ENCODE results near the gene RBPJ.
A peak's percentile ranks its signal among the peaks of the same experiment; 100 is the strongest.
"Not testable (repeated sequence)": the region's sequence is repeated elsewhere in the genome, so short reads cannot be mapped to it uniquely, and the experiment has no call there.

Gene RBPJ

DNA sequence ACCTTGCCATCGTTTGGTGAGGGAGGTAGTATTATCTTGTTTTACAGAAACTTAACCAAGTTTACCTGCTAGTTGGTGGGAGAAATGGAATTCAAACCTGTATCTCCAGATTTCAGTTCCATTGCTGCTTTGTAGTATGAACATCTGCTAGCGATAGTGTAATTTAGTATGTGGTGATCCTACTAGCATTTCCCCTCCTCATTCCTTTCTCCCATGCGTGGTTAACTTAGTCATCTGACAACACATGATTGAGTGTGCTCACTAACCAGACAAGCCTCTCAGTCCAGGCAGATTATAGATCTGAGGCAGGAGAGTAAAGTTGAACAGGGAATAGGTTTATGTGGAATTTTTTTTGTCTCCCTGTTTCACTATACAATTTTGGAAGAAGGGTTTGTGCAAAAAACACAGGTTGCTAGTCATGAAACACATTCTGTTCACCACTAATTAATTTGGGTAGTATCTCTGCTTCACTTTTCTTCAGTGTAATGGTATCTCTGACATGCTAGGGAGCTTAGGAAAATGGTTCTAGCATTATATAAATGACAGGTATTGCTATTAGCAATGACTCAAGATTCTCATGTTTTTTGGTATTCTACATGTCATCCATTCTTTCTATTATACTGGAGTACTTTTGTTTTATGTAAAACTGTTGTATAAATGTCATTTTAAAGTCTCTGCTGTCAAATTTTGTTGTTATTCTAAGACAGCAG is 21.7 kb downstream of the RBPJ start:
- no peak for DNase-seq (ENCODE audit: low spot score)

DNA sequence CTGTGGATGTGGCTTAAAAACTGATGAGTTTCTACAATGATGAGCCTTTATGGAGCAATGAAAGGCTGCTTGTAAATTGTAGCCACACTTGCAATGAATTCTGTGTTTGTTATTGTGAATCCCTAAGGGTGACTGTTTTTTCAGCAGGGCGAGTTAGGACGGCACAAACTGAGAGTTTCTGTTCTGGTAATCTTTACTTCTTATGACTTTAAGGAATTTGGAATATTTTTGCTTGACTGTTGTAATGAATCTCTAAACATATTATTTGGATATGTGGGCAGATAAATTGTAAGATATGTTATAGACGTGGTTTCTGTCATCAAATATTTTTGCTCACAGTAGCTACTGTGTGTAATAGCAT is 22.2 kb downstream of the RBPJ start:
- no peak for DNase-seq (ENCODE audit: low spot score)

DNA sequence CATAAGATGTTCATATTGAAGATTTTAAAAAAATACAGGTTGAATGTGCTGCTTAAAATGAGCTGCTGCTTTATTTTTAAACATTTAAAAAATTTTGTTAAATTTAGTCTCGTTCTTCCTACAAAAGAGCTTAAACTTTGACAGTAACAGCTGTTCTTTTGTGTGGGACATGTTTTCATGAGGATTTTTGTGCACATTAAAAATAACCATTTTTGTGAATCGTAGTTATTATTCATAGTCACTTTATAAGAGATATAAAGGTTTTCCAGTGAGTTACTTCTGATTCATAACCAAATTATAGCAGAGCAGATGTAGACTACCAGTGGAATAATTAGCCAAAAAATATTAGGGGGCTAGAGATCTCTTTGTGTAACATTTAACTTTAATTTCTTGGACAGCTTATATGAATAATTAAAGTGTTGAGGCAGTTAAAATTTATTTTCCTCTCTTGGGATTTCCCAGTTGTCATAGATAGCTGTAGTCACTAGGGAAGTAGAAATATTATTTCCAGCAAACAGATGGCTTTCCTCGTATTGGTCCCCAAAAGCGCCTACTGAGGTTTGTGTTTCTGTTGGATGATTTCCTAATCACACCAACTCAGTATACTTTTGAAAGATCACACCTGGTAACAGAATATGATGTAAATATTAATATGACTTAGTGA is 24.2 kb downstream of the RBPJ start:
- DNase-seq (ENCODE audit: low spot score): no peak

DNA sequence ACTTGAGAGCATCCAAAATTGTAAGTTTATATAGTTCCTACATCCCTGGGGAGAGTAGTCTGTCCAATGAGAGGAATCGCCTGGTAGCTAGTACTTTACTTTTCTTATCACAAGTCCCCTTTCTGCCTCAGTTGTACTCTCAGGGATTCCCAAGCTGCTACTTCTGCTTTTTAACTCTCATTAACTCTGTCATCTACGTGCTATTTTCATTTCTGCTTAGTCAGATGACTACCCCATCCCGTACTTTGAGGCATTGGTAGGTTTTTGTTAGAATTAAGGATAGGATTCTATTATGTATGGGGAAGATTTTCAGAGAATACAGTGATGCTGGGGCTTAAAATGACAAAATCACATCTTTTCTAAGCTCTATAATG is 24.7 kb downstream of the RBPJ start:
- DNase-seq (ENCODE audit: low spot score): no peak

DNA sequence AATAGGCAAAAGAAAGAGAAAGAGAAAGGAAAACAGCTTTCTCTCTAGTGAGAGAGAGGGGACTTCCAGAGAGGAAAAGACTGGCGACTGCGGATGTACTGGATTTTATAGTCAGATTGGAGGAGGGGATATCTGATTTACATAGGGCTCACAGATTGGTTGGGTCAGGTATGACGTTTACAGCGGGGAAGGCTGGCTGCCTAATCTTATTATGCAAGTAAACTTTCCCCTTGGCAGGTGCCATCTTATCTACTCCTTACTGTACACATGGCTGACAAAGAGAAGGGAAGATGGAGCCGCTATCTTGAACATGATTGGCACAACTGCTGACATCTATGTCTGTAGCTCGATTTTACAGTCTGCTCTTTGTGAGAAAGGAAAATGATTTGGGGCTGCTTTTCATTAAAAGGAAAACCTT is 25.4 kb downstream of the RBPJ start:
- DNase-seq (ENCODE audit: low spot score): no peak

DNA sequence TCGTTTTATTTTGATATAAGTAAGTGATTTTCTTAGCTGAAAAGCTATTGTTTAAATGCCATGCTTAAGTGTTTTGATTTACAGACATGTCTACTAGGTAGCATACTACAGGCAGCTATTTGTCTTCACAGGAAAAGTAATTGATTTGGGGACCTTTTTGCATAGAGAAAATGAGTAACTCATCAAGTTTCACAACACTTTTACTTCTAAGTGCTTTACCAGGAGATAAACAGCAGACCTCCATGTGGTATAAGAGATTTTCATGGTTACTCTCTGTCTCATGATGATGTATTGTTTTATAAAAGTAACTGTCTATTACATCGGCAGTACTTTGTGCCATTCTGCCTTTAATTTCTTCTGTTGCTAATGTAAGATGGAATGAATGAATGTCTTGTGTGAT is 28.7 kb downstream of the RBPJ start:
- no peak for DNase-seq (ENCODE audit: low spot score)

DNA sequence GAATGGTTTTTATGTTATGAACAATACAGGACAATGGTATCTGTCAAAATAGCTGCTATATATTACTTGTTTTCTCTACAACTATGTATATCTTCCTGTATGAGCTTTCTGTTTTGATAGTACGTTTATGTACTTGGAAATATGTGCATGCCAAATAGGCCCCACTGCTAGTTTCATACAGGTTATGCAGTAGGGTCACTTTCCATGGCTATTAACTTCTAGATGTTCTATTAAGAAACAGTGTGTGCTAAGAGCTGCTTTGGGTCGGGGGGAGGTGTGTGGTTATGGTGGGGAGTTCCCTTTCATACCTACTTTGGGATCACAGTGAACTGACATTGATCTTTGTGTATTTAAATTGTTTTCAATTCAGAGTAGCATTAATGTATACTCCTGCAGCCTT is 30.9 kb downstream of the RBPJ start:
- DNase-seq (ENCODE audit: low spot score): no peak

DNA sequence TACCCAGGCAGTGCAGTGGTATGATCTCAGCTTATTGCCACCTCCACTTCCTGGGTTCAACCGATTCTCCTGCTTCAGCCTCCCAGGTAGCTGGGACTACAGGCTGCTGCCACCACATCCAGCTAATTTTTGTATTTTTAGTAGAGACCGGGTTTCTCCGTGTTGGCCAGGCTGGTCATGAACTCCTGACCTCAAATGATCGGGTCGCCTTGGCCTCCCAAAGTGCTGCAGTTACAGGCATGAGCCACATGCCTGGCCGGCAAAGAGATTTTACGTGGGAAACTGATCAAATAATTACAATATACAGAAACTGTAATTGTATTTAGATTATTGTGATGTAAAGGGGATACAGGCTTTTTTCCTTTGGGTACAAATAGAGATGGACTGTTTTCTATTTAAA is 33.7 kb downstream of the RBPJ start:
- no peak for DNase-seq (ENCODE audit: low spot score)

DNA sequence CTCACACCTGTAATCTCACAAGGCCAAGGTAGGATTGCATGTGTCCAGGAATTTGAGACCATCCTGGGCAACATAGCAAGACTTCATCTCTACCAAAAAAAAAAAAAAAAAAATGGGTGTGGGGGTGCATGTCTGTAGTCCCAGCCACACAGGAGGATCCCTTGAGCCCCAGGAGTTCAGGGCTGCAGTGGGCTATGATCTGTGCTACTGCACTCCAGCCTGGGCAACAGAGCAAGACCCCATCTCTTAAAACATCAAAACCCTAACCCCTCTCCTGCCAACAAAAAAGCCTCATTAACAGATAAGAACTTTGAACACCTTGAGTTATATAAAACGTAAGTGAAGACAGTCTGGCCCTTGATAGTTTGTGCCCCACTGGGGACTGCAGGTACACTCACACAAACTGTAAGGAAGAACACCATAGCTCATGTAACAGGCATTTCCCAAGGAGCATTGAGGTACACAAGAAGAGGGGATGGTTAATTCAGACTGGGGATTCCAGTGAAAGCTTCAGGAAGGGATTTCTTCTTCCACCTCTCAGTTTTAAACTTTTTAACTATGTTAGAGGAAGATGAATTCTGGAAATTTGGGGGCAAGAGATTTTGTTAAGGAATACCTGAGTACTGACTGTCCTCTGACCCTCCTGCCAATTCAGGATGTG is 34.7 kb downstream of the RBPJ start:
- no peak for DNase-seq (ENCODE audit: low spot score)

DNA sequence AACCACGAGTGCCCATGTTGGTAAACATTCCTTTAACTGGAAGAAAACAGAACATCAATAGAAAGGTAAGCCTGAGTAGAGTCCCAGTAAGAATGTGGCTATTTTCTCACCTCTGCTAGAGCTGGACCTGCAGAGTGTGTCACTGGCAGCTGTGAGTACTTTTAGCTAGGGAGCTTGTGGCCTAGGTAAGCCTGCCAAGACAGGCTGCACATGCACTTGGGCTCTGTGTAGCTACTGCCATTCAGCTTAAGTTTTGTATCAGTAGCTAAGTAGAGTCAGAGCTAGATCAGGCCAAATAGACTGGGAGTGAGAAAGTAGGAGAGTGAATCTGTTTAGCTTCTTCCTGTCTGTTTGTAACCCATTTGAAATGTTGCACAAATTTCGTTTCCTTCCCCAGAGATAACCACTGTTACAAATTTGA is 35.3 kb downstream of the RBPJ start:
- no peak for DNase-seq (ENCODE audit: low spot score)

DNA sequence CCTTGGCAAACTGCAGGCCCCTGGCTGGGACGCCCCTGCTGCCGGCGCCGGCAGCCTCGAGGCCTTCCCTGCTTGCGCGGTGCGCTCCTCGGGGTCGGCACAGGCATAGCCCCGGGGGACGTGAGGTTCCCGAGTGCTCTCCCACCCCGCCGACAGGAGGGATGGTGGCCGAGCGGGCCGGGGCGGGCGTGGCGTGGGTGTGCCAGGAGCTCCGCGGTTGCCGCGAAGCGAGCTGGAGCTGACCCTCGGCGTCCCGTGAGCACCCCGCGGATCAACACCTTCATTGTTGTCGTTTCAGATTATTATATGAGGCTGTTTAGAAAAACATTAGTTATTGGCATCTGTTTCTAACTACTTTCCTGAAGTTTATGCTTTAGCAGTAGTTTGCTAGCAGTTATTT is 38.7 kb downstream of the RBPJ start:
- DNase-seq (ENCODE audit: low spot score): not testable (repeated sequence)

DNA sequence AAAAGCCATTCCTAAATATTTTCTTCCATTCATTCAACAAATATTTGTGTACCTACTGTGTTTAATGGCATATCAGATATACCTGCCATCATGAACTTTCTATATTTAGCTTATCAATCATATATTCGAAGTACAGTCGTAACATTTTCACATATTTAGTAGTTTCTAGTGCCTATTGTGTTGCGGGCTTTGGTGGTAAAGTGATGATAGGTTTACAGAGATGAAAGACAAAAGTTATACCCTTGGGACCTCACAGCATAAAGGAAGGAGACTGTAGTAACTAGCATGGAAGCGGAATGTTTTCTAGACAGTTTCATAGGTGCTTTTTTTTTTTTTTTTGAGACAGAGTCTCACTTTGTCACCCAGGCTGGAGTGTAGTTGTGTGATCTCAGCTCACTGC is 39.5 kb downstream of the RBPJ start:
- DNase-seq (ENCODE audit: low spot score): no peak

DNA sequence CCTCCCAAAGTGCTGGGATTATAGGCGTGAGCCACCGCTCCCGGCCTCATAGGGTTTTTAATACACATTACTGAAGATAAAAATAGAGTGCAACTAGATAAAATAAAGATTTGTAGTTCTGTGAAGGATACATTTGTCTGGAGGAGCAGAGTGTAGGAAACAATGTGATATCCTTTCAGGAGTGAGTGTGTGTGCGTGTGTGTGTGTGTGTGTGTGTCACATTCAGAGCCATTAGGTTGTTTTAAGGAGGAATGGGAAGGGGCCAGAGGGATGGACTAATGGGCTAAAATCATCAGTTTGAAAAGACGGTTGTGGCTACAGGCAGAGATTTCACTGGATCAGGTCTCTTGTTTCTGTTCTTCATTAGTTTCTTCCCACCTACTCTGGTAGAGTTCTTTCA is 40.0 kb downstream of the RBPJ start:
- DNase-seq (ENCODE audit: low spot score): no peak

DNA sequence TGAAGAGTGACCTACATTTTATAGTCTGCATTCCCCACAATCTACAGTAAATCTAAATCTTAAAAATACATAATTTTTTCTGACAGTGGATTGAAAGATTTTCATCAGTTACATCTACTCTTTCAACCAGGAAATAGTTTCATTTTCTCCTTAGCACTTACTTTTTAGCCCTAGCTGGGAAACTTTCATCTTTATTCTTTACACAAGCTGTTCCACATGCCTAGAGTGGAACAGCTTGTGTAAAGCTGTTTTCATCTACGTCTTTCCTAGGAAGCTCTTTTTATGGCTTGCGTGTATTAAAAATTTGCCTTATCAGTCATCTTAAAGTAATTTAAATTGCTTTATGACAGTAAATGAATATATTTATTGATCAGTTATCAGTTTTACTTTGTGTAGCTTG is 40.5 kb downstream of the RBPJ start:
- DNase-seq (ENCODE audit: low spot score): no peak

DNA sequence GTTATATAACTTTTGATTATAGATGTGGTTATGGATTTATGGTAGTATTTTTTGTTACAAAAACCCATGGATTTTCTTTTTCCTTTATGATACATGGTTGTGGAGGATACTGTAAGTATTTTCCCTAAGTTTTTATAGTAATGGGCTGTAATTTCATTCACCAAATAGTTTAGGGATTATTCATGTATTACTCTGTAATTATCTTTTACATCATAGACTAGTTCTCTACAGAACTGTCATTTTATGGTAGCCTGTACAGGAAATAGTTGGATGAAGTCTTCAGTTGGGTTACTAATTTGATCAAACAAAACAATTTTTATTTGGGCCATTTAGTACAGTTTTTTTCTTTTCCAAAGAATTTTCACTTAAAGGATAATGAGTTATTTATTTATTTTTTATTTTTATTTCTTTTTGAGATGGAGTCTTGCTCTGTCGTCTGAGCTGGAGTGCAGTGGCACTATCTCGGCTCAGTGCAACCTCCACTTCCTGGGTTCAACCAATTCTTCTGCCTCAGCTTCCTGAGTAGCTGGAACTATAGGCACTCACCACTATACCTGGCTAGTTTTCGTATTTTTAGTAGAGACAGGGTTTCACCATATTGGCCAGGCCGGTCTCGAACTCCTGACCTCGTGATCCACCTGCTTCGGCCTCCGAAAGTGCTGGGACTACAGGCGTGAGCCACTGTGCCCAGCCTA is 42.1 kb downstream of the RBPJ start:
- no peak for DNase-seq (ENCODE audit: low spot score)

DNA sequence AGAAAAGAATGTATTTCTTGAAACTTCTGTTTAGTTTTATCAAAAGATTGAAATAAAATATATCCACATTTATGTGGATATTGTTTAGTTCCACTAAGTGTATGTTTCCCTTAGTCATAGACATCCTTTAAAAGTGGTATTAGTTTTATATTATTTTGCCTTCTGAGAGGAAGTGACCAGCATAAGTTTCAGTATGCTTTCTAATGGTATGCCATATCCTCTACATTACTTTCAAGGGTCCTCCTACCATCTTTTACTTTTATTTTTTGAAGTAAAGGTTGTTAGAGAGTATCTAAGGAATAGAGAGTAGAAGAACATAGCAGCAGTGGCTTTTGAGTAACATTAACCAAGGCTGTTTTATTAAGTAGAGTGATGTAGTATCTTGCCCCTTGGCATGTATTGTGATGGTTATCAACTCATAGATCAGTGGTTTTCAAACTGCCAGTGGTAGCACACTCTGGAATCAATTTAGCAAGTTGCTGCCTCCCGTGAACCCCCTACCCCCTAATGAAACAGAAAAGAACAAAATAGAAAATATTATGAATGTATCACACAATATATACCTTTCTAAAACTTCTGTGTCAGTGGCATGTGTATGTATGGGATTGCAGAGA is 44.8 kb downstream of the RBPJ start:
- no peak for DNase-seq (ENCODE audit: low spot score)

DNA sequence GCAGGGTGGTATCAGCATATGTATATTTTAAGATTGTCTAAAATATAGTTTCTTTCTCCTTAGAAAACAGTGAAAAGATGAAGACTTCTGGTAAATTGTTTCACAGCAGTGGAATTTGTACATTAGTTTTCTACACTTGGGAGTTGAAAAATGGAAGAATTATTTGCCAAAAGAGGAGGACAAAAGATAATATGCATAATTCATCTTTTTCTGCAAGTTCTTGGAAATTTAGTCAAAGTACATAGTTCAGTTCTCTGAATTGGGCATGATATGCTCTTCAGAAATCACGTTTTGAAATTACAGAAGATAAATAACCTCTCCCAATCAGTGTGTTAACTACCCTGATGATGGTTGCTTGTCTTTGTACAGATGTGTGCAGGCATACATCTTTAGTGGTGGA is 47.0 kb downstream of the RBPJ start:
- no peak for DNase-seq (ENCODE audit: low spot score)

DNA sequence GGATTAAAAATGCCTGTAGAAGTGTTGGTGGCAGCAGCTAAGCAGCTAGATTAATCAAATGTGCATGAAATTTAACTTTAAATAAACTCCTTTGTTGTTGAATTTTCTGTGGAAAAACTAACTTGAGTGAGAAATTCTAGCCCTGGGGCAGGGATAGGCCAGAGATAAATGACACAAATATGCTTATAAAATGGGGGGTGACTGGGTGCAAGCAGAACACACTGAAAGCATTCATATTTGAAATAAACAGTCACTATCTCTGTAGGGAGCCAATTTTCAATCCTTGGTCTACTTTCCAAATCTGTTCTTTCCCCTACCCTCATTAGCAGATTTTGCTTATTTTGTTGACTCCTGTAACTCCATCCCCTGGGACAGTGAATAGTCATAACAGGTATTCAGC is 47.9 kb downstream of the RBPJ start:
- no peak for DNase-seq (ENCODE audit: low spot score)

DNA sequence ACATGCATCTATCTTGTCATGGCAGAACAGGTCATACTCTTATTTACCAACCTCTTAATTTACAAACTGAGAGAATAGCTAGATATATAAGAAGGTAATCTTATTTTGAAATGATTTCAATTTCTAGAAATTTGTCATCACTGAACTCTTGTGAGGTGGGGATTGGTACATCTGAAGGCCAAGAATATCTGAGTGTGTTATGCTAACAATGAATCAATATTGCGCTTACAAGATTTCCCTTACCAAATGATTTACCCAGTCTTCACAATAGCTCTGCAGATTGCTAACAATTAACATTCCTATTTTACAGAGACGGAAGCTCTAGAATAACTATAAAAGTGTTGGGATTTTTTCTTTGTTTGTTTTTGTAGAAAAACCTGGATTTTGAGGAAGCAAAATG is 48.3 kb downstream of the RBPJ start:
- DNase-seq (ENCODE audit: low spot score): no peak

DNA sequence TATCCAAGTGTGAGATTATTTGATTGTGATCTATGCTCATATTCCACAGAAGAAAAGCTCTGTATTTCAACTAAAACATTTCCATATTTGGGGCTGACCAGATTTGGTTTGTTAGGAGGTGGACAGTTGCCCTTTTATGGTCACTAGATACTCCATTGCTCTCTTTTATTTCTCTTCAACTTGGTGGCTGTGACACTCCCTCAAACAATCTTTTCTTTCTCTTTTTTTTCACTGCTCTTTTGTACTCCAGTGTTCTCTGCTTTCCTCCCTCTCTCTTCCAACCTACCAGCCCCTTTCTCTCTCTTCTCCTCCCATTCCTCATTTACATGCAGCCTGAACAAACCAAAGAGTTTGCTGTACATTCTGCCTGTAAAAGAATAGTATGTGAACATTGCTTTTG is 48.8 kb downstream of the RBPJ start:
- no peak for DNase-seq (ENCODE audit: low spot score)

DNA sequence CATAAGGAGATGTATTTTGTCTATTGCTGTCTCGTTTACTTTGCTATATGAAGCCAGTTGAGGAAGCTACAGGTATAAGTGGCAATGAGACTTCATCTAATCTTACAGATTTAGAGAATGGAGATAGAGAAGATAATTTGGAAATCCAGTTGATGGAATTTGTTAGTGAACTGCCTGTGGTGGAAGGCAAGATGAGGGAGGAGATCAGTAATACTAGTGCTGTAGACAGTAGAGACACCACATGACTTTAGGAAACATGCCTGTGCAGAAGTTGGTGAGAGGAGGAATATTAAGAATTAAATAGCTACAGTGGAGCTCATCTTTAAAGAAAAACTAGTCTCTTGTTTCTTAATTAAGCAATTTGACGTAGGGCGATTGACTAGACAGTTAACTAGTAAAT is 51.3 kb downstream of the RBPJ start:
- DNase-seq (ENCODE audit: low spot score): no peak

DNA sequence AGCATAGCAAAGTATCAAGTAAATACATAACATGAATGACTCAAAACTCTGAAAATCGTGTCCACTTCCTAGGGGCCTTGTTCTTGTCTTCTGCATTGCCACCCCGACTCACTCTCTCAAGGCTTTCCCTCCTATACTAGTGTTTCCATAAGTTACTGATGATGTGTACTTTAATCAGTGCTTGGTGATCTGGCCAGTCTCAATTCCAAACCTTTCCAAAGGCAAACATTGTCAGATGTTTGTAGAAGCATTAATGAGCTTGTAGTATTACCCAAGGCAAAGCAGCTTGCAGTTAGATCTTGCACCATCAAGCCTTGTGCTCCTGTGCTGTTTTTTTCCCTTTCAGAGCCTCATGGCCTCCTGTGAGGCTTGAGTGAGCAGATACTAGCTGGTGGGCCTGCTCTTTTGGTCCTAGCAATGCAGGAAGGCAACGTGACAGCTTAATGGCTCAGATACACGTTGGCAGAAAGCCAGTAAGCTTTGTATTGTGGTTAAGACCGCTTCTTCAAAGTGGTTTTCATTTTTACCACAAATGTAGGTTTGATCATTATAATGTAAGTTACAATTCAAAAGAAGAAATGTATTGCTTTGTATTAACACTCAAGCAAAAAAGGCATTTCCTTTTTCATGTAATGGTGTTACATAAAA is 51.8 kb downstream of the RBPJ start:
- peak; percentile 60 for DNase-seq (ENCODE audit: low spot score)
